ENCODE data around the gene MT1M. TPM values are rescaled to one million over a fixed set of nuclear protein-coding genes. Genes with fewer than 3 reads are reported as not detected.

MT1M gene
- total RNA-seq, 1 experiment from 2014 or later, result not detected

- TF ChIP-seq CTCF (IDR thresholded peaks at IDR 0.05; ENCODE audit: unreplicated experiment), result no peak
- peaks cover 15% of the 10 kb centered on the region for H3K4me1 Mint-ChIP-seq (ENCODE audit: low read depth, unreplicated experiment)
- peaks cover 18% of the 10 kb centered on the region for H3K36me3 Mint-ChIP-seq (ENCODE audit: insufficient read depth, unreplicated experiment)
- intact Hi-C loops (cut with micrococcal nuclease; ENCODE audit: unreplicated experiment), result no loop called here
- H3K27me3 Mint-ChIP-seq (ENCODE audit: unreplicated experiment), result peaks cover 38% of the 10 kb centered on the region
- no TSS peak for BruUV-seq (replicated peaks)
- H3K4me3 Mint-ChIP-seq (ENCODE audit: low read depth, unreplicated experiment), result no peak overlapping the region
- no peak overlapping the region for H3K27ac Mint-ChIP-seq (ENCODE audit: unreplicated experiment)
- no peaks in the 10 kb centered on the region for H3K9me3 Mint-ChIP-seq (ENCODE audit: low read depth, unreplicated experiment)
- CTCF ChIA-PET, result interaction anchor here (0.5 to 1.3 kb wide), 3 partner anchors 17 to 52 kb away, joined by 5 read pairs; no protein-coding TSS in a partner anchor
- no peak for DNase-seq
Measured at GRCh38 chr16:56679078-56679730, 46.7 kb downstream of the MT1M start.

GRCh38 chr16:56679818-56680217, 47.4 kb downstream of the MT1M start:
- no peak for TF ChIP-seq CTCF (IDR thresholded peaks at IDR 0.05; ENCODE audit: unreplicated experiment)
- intact Hi-C loops (cut with micrococcal nuclease; ENCODE audit: unreplicated experiment), result no loop called here

GRCh38 chr16:56681939-56682702, 49.7 kb downstream of the MT1M start, which contains the start of gene MT1X:
Gene MT1X, plus strand, starts transcription at chr16:56682470. Its CDS starts 71 bp downstream, at chr16:56682541.
- intact Hi-C loops (cut with micrococcal nuclease; ENCODE audit: unreplicated experiment), result no loop called here
- BruUV-seq (replicated peaks), result no TSS peak
- H3K4me3 Mint-ChIP-seq (ENCODE audit: low read depth, unreplicated experiment), result peak within 1 kb of the TSS; percentile 88

More at GRCh38 chr16:56679818-56680217, 47.4 kb downstream of the MT1M start:
- BruUV-seq (replicated peaks), result no TSS peak
- CTCF ChIA-PET, result interaction anchor here (0.5 to 1.3 kb wide), 3 partner anchors 18 to 52 kb away, joined by 5 read pairs; no protein-coding TSS in a partner anchor
- H3K4me1 Mint-ChIP-seq (ENCODE audit: low read depth, unreplicated experiment), result peaks cover 15% of the 10 kb centered on the region
- DNase-seq, result peak; percentile 44
- no peaks in the 10 kb centered on the region for H3K9me3 Mint-ChIP-seq (ENCODE audit: low read depth, unreplicated experiment)
- peaks cover 18% of the 10 kb centered on the region for H3K36me3 Mint-ChIP-seq (ENCODE audit: insufficient read depth, unreplicated experiment)
- H3K27me3 Mint-ChIP-seq (ENCODE audit: unreplicated experiment), result peaks cover 38% of the 10 kb centered on the region
- H3K4me3 Mint-ChIP-seq (ENCODE audit: low read depth, unreplicated experiment), result no peak overlapping the region
- H3K27ac Mint-ChIP-seq (ENCODE audit: unreplicated experiment), result no peak overlapping the region

More at GRCh38 chr16:56681939-56682702, 49.7 kb downstream of the MT1M start, which contains the start of gene MT1X:
- CTCF ChIA-PET, result no interaction called here
- Mint-ChIP-seq H3K27ac (ENCODE audit: unreplicated experiment) (peak within 1 kb of the TSS; percentile 64), H3K27me3 (ENCODE audit: unreplicated experiment) (peaks cover 18% of the 10 kb centered on the region), H3K9me3 (ENCODE audit: low read depth, unreplicated experiment) (no peaks in the 10 kb centered on the region), H3K36me3 (ENCODE audit: insufficient read depth, unreplicated experiment) (peaks cover 18% of the 10 kb centered on the region), H3K4me1 (ENCODE audit: low read depth, unreplicated experiment) (peaks cover 15% of the 10 kb centered on the region)
- TF ChIP-seq CTCF (IDR thresholded peaks at IDR 0.05; ENCODE audit: unreplicated experiment), result no peak
- DNase-seq, result peak; percentile 82

Measured in Calu3 (cell line).